ENCODE results near the gene SAV1.
"Not testable (repeated sequence)": the region's sequence is repeated elsewhere in the genome, so short reads cannot be mapped to it uniquely, and the experiment has no call there.

The SAV1 gene

DNA sequence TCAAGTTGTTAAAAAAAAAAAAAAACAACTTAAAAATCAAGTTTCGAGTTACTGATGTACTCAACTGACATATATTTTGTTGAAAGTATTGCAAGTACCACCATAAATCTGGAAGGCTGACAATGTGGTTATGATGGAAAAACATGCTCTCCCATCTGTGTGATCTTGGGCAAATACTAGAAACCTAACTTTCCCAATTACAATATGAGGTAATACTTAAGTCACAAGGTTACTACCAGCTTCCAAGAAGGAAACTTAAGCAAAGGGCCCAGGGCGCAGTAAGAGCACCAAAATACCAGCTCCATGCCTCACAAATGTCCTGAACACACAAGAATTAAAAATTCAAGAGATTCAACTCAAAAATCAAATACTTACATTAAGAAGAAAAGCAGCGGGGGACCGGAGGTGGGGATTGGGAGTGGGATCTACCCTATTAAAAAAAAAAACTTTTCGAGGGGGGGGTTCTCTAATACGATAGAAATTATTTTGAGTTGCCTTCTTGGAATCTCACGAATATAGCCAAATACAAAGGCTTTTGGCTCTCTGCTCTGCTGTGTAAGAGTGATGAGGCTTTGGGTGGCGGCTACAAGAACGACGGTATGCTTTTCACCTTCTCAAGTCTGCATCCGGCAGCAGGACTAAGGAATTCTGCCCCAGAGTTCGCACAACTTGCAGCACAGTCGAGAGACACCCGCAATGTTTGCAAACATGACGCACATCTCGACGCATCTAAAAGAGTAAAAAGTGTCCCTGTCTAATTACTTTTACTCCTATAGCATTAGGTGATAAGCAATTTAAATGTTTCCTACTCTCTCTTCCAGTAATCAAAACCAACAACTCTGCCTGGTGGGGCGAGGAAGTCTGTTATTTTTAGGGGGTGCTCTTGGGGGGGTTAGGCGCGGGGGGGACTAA, 1.1 kb downstream of the SAV1 start:
- in situ Hi-C loops (cut with MboI; ENCODE audit: low sequenced_read_pairs): no loop called here

DNA sequence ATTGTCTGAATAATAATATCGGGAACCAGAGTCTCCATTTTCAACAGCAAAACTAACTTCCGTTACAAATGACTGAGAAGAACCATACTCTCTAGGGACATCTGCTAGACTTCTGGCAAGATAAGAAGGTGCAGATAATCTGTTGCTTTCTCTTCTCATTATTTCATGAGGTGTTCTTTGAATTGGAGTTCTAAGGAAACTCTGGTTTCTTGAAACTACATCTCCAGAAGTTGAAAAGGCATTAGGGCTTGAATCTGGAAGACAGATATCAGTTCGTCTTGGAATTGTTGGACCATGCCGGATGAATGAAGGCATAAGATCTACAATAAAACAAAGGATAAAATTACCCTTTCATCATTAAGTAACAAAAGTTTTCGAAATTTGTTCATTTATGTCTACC, 2.8 kb downstream of the SAV1 start:
- in situ Hi-C loops (cut with MboI; ENCODE audit: low sequenced_read_pairs): not testable (repeated sequence)

DNA sequence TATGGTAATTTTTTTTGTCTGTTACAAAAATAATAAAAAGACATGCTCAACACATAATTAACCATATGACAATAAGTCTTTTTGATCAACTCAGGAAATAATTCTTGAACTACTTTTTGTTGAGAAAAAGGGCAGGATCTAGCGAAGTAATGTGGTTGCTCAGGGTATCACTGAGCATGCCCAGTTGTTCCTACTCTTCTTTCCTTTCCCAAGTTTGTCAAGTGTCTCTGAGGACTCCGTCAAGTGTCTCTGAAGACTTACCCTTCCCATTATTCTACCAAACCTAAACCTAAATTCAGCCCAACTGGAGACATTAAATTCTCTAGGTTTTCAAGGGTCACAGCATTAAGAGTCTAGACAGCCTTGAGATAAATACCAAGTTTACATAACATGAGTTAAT, 3.5 kb downstream of the SAV1 start:
- in situ Hi-C loops (cut with MboI; ENCODE audit: low sequenced_read_pairs): not testable (repeated sequence)

DNA sequence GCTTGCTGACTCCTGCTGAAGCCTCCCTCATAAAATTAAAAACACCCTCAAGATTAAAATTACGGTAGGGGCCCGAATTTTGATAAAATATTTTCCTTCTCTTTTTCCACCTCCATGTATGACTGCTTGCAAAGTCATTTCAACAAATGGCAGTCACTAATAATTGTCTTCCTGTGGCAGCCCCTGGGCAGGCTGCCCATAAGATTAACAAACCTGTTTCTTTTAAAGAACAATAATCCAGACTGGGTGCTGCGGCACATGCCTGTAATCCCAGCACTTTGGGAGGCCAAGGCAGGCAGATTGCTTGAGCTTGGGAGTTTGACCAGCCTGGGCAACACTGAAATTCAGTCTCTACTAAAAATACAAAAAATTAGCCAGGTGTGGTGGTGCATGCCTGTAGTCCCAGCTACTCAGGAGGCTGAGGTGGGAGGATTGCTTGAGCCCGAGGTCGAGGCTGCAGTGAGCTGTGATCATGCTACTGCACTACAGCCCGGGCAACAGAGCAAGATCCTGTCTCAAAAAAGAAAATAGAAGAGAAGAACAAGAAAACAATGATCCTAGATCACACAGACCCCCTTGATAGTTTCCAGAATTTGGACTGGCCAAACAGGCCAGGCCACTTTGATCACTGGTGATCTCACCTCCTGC, 8.7 kb downstream of the SAV1 start:
- in situ Hi-C loops (cut with MboI; ENCODE audit: low sequenced_read_pairs): no loop called here

DNA sequence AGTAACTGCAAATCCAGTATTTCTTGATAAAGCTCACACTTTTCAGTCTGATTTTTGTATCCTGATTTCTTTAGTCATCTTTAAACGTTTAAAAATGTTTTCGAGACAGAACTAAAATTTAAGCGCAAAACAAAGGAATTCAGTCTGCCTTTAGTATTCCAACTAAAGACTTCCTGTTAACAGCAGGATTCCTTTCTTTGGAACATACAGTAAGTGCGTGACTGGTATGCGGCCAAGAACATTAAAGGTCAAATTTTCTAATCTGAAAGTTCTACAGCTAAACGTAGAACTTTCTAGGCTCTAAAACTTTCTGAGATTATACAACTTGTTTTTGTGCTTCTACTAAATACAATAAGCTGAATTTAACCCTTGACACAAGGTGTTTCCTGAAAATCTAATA, 9.9 kb downstream of the SAV1 start:
- in situ Hi-C loops (cut with MboI; ENCODE audit: low sequenced_read_pairs): no loop called here

DNA sequence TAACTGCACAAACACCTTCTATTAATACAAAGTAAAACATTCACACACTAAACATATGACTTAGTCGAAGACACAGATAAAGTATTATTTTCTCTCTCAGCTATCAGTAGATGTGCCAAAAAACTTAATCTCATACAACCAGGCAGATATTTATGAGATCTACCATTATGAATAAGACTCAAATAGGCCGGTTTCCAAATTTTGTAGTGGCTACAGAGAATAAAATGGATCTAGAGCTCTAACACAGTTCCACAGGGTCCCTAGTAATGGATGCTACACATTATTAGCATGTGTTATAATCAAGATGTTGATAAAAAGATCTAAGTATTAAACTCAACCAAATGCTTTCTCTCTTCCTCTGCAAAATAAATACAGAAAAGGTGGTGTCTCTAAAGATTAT, 10.4 kb downstream of the SAV1 start:
- in situ Hi-C loops (cut with MboI; ENCODE audit: low sequenced_read_pairs): no loop called here

DNA sequence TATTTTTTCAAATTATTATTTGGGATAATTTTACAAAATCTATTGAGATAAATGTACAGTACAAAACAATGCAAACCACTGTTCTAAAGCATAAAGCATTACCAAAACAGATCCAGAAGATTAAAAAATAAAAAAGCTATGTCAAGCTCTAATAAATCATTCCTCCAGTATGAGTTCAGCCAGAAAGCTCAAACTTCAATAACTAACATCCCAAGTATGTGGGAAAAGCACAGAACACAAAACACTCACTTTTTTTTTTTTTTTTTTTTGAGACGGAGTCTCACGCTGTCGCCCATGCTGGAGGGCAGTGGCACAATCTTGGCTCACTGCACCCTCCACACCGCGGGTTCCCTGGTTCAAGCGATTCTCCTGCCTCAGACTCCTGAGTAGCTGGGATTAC, 11.3 kb downstream of the SAV1 start:
- in situ Hi-C loops (cut with MboI; ENCODE audit: low sequenced_read_pairs): no loop called here

DNA sequence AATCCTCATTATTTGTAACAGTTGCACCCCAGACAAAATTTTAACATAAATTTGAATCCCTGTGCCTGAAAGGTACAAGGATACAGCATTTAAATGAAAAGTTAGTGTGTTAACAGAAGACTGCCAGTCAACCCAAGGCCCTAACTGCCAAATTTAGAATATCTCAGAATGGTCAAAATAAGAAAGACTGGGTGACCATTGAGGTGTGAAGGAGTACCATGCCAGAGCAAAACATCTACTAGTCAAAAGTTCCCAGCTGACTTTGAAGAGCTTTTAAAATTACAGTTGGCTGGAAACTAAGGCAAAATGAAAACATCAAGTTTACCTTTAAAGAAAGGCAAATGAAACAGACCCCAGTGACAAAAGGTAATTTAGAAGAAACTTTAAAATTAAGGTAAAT, 18.4 kb downstream of the SAV1 start:
- in situ Hi-C loops (cut with MboI; ENCODE audit: low sequenced_read_pairs): no loop called here

DNA sequence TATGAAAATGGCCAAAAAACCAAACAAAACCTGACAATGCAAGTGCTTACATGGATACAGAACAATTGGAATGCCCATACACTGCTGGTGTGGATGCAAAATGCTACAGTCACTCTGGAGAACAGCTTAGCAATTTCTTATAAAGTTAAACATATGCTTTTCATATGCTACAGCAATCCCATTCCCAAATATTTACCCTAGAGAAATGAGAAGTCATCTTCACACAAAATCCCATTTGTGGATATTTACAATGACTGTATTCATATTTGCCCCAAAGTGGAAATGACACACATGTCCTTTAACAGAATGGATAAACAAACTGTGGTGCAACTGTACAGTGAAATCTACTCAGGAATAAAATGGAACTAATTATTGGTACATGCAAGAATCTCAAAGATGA, 20.4 kb downstream of the SAV1 start:
- in situ Hi-C loops (cut with MboI; ENCODE audit: low sequenced_read_pairs): no loop called here

DNA sequence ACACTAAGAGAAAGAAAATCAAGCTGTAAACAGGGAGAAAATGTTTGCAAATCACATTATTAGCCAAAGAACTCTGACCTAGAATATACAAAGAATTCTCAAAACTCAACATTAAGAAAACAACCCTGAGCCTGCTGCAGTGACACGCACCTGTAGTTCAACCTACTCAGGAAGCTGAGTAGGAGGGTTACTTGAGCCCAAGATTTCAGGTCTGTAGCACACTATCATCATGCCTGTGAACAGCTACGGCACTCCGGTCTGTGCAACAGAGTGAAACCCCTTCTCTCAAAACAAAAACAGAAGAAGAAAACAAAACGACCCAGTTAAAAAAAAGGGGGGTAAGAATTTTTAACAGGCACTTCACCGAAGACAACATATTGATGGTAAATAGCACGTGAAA, 20.8 kb downstream of the SAV1 start:
- in situ Hi-C loops (cut with MboI; ENCODE audit: low sequenced_read_pairs): no loop called here

DNA sequence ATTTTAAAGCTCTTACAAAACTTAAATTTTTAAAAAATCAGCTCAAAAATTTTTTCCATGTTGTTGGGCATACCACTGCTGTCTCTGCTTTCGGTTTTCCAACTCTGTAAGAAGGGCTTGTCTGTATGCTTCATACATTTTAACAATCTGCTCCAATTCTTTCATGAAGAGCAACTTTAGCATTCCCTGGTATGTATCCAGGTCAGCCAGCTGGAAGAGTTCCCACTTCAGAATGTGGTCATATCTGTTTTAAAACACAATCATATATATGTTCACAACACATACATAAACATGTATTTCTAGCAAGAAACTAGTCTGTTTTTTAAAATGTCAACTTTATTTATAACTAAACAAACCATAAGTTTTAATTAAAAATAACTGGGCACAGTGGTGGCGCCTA, 33.0 kb downstream of the SAV1 start:
- in situ Hi-C loops (cut with MboI; ENCODE audit: low sequenced_read_pairs): no loop called here

DNA sequence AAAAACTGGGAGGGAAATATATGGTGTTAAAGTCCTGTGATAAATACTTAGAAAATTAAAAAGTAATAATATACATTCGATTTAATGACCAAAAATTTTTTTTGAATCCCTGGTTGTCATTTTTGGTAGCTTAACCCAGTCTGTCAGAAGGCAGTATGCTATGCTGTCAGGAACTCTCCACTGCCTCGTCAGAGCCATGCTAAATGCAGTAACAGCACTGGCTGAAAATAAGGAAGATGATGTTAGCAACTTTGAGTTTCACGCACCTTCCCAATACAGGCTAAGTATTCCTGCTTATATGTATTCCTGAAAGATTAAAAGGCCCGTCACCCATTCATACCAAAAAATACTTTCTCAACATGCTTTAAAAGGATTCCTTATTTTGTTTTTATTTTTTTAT, 34.2 kb downstream of the SAV1 start:
- in situ Hi-C loops (cut with MboI; ENCODE audit: low sequenced_read_pairs): no loop called here

DNA sequence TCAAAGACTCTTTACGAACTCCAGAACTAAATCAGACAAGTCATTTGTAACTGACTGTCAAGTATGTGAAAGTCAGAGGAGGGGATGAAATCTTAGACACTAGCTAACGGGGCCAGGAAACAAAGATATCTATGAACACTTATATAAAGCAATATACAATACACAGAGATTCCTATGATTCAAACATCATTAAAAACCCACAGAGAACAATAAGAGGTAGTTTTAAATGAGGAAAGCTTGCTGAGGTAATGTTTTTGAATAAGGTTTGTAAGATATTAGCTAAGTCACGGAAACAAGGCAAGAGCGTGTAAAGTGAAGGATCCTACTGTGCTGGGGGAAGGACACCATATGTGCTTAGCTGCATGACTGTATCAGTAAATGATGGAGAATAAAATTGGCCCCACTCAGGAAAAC, 36.7 kb downstream of the SAV1 start:
- in situ Hi-C loops (cut with MboI; ENCODE audit: low sequenced_read_pairs): no loop called here

DNA sequence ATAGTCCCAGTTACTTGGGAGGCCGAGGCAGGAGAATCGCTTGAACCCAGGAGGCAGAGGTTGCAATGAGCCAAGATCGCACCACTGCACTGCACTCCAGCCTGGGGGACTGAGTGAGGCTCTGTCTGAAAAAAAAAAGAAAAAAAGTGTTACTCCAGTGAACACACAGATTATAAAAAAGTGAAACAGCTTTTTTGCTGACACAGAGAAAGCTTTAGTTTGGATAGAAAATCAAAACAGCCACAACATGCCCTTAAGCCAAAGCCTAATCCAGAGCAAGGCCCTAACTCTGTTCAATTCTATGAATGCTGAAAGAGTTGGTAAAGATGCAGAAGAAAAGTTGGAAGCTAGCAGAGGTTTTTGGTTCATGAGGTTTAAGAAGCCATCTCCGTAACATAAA, 43.2 kb downstream of the SAV1 start:
- in situ Hi-C loops (cut with MboI; ENCODE audit: low sequenced_read_pairs): not testable (repeated sequence)

DNA sequence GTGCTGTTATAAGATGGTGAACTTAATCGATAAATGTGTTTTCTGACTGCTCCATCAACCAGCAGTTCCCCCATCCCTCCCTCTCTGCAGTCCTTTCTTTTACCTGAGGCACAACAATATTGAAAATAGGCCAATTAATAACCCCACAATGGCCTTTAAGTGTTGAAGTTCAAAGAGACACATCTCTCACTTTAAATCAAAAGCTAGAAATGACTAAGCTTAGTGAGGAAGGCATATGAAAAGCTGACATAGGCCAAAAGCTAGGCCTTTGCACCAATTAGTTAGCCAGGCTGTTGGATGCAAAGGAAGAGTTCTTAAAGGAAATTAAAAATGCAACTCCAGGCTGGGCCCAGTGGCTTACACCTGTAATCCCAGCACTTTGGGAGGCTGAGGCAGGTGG, 43.7 kb downstream of the SAV1 start:
- in situ Hi-C loops (cut with MboI; ENCODE audit: low sequenced_read_pairs): no loop called here

DNA sequence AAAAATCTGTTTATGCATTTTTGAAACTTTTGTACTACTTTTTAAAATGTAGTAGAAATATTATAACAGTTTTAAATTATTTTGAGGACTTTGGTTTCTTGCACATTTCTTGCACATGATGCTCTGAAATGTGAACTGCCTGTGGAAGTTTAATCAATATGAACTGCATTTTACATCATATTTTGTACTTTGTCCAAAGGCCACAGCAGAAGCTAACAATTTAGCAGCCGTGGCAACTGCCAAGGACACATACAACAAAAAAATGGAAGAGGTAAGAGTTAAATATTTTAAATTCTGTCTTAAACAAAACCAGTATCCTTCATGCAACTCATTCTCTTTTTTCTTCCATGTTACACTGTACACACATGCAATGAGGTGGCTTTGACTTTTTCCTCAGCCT, 45.1 kb downstream of the SAV1 start:
- in situ Hi-C loops (cut with MboI; ENCODE audit: low sequenced_read_pairs): no loop called here

DNA sequence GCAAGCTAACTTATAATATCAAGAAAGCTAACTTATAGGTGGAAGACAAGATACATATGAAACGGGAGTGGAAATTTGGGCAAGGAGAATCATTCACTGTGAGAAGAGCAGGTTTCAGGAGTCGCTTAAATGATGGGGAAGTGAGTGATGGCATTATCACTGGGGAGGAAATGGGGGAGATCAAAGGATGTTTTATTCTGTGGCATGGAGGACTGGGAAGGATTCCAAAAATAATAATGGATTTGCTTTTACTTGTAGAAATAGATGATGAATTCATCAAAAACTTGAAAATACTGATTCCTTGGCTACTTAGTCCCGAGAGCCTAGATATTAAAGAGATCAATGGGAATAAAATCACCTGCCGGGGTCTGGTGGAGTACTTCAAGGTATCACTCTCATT, 47.8 kb downstream of the SAV1 start:
- in situ Hi-C loops (cut with MboI; ENCODE audit: low sequenced_read_pairs): no loop called here

DNA sequence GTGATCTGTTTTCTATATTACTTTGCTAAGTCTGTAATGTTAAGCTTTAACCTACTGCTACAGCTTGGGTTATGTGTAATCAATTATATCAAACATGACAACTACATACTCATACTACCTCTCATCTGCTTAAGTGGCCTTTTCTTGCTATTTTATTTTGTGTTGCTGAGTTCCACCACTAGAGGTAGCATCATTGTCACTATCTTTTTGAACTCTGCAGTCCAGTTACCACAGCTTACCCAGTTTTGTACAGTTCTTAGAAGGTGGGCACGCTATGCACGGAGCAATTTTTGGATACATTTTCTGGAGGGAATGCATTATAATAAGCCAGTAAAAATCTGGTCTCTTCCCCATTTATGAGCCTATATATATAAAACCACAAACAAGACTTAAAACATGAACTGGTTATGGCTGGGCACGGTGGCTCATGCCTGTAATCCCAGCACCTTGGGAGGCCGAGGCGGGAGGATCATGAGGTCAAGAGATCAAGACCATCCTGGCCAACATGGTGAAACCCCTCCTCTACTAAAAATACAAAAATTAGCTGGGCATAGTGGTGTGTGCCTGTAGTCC, 48.5 kb downstream of the SAV1 start:
- in situ Hi-C loops (cut with MboI; ENCODE audit: low sequenced_read_pairs): no loop called here

DNA sequence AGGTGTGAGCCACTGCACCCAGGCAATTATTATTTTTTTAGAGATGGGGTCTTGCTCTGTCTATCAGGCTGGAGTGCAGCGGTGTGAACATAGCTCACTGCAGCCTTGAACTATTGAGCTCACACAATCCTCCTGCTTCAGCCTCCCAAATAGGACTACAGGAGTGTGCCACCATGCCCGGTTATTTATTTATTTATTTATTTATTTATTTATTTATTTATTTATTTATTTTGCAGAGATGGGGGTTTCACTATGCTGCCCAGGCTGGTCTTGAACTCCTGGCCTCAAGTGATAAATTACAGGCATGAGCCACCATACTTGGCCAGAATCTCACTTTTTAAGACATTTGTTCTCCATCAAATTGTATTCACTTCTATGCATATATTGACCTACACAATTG, 51.8 kb downstream of the SAV1 start:
- in situ Hi-C loops (cut with MboI; ENCODE audit: low sequenced_read_pairs): no loop called here

DNA sequence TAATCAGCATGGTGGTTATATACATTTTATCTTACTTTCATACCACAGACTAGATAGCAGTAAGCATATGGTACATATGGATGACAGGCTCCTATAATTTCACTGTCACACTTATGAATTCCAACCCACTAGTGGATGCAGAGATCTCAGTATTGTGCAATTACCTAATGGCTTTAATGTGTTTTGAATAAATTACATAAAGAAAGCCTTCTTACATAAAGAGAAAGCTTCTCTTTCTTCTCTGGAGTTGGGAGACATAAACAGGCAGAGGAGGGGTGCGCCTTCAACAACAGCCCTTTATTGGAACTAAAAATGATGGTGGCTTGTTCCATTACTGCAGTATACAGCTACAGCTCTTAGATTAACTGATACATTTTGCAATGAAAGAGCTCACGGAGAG, 52.6 kb downstream of the SAV1 start:
- in situ Hi-C loops (cut with MboI; ENCODE audit: low sequenced_read_pairs): no loop called here

DNA sequence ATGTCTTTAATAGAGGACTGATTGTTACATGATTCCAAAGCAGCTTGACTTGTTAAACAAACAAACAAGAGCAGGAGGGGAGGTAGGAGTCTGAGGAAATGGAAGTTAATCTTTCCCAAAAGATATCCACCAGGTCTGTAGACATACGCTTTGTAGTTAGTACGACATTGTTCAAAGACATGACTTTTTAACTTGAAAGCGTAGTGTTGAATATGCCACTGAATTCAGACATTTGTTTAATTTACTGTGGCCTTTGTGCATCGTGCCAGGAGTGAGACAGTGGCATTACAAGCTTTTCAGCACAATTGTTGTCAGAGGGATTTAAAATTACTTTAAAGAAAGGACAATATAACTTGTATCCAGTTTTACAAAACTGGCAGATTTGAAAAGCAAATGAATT, 53.0 kb downstream of the SAV1 start:
- in situ Hi-C loops (cut with MboI; ENCODE audit: low sequenced_read_pairs): no loop called here

DNA sequence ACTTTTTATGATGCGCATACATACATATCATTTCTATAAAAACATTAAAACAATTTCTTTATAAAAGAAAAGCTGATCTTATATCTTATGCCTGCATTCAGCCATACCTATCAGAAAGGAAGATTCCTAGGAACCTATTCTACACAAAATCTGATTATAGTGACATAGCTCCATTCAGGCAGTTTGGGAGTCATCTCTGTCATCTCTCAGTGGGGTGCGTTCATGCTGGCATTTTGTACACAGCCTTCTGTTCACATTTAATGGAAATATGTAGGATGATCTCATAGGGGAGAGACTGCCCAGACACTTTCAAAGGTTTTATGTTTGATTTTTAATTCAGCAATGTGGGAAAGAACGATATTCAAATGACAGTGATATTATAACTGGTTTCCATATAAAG, 55.3 kb downstream of the SAV1 start:
- in situ Hi-C loops (cut with MboI; ENCODE audit: low sequenced_read_pairs): no loop called here
